Glutamatergic neuron (in vitro differentiated cells): ENCODE results near the gene RGS6. TPM values are rescaled to one million over a fixed set of nuclear protein-coding genes. Genes with fewer than 3 reads are reported as not detected.

Source experiments
- DNase-seq: peaks from one replicate; pipeline ENCODE4 v3.0.0; 2022
- H3K27ac Mint-ChIP-seq: one replicate; pipeline ENCODE4 v1.8.0; 2020; ENCODE audit warnings: mild to moderate bottlenecking, mixed read lengths, inconsistent platforms; ENCODE audit not compliant: unreplicated experiment
- H3K27me3 Mint-ChIP-seq: one replicate; pipeline ENCODE4 v1.8.0; 2020; ENCODE audit warnings: mild to moderate bottlenecking, moderate library complexity, mixed read lengths, inconsistent platforms; ENCODE audit not compliant: unreplicated experiment
- H3K36me3 Mint-ChIP-seq: one replicate; pipeline ENCODE4 v1.8.0; 2020; ENCODE audit warnings: mild to moderate bottlenecking, mixed read lengths, inconsistent platforms; ENCODE audit not compliant: unreplicated experiment
- H3K4me1 Mint-ChIP-seq: one replicate; pipeline ENCODE4 v1.8.0; 2020; ENCODE audit warnings: mild to moderate bottlenecking, low read depth, mixed read lengths, inconsistent platforms; ENCODE audit not compliant: unreplicated experiment
- H3K4me3 Mint-ChIP-seq: one replicate; pipeline ENCODE4 v1.8.0; 2020; ENCODE audit warnings: mild to moderate bottlenecking, mixed read lengths, inconsistent platforms; ENCODE audit not compliant: unreplicated experiment
- H3K9me3 Mint-ChIP-seq: one replicate; pipeline ENCODE4 v1.8.0; 2020; ENCODE audit warnings: mild to moderate bottlenecking, moderate library complexity, mixed read lengths, inconsistent platforms; ENCODE audit not compliant: unreplicated experiment
- total RNA-seq: library from RNA; stranded (reverse); fragmentation: NEBNext Ultra II Directional; extraction: Animal tissue kit (Norgen Biotek cat#: 25700); gene quantifications from one replicate; pipeline ENCODE4 v1.2.1, GENCODE V29; 2021; ENCODE audit not compliant: unreplicated experiment
- TF ChIP-seq, protein P1 (sequence below): fragments of 200-600 bp; sonication (generic); IDR thresholded peaks from one replicate; pipeline ENCODE4 v1.5.0; 2021; ENCODE audit not compliant: partially characterized antibody, unreplicated experiment

Gene RGS6
- total RNA-seq, 1 donor from 2014 or later: 1.2 TPM

- TF ChIP-seq, protein P1, sequence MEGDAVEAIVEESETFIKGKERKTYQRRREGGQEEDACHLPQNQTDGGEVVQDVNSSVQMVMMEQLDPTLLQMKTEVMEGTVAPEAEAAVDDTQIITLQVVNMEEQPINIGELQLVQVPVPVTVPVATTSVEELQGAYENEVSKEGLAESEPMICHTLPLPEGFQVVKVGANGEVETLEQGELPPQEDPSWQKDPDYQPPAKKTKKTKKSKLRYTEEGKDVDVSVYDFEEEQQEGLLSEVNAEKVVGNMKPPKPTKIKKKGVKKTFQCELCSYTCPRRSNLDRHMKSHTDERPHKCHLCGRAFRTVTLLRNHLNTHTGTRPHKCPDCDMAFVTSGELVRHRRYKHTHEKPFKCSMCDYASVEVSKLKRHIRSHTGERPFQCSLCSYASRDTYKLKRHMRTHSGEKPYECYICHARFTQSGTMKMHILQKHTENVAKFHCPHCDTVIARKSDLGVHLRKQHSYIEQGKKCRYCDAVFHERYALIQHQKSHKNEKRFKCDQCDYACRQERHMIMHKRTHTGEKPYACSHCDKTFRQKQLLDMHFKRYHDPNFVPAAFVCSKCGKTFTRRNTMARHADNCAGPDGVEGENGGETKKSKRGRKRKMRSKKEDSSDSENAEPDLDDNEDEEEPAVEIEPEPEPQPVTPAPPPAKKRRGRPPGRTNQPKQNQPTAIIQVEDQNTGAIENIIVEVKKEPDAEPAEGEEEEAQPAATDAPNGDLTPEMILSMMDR: no peak
- Mint-ChIP-seq H3K4me1 (no peaks in the 10 kb centered on the region), H3K36me3 (peaks cover 13% of the 10 kb centered on the region), H3K9me3 (no peaks in the 10 kb centered on the region), H3K4me3 (no peak overlapping the region), H3K27ac (no peak overlapping the region), H3K27me3 (peaks cover 2% of the 10 kb centered on the region)
- no peak for DNase-seq
Observed at GRCh38 chr14:71891185-71891584, 41.0 kb upstream of the RGS6 start.

DNA sequence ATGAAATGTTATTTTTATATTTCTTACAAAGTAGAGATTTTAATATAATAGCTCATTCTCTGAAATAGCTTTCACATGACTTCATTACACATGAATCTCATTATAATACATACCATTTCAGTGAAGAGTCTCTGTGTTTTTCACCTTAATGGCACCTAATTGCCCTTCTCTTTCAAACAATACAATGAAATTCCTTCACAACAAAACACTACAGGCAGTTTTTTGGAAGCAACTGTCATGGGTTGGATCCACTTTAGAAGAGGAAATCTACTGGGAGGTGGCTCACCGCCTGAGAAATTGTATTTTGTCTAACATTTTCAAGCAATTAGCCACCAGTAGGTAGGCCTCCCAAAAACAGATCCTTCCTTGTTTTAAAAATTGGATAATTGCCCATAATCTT lies 40.3 kb upstream of the RGS6 start:
- DNase-seq: no peak
- no peaks in the 10 kb centered on the region for H3K9me3 Mint-ChIP-seq
- H3K27ac Mint-ChIP-seq: no peak overlapping the region
- no peak overlapping the region for H3K4me3 Mint-ChIP-seq
- H3K4me1 Mint-ChIP-seq: no peaks in the 10 kb centered on the region
- TF ChIP-seq, protein P1: no peak
- peaks cover 2% of the 10 kb centered on the region for H3K27me3 Mint-ChIP-seq
- peaks cover 13% of the 10 kb centered on the region for H3K36me3 Mint-ChIP-seq

DNA sequence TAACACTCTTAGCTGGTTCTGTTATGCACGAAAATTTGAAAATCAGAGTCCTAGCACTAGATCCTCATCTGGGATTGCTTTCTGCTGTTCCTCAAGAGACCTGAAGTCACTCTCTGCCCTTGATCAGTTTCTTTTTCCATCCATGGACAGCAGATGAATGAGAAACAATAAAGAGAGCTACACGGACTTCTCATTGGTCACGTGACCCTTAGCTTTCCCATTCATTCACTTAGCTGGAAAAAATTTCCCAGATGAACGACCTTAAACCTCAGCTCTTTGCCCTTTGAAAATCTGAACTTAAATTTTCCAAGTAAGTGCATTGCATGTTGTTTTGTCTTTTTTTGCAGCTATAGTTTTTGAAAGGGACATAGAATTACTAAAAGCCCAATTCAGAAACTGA lies 27.2 kb upstream of the RGS6 start:
- Mint-ChIP-seq H3K4me1 (peaks cover 4% of the 10 kb centered on the region), H3K36me3 (no peaks in the 10 kb centered on the region), H3K27ac (no peak overlapping the region), H3K27me3 (no peaks in the 10 kb centered on the region), H3K9me3 (peaks cover 1% of the 10 kb centered on the region), H3K4me3 (no peak overlapping the region)
- DNase-seq: no peak
- TF ChIP-seq, protein P1: no peak

DNA sequence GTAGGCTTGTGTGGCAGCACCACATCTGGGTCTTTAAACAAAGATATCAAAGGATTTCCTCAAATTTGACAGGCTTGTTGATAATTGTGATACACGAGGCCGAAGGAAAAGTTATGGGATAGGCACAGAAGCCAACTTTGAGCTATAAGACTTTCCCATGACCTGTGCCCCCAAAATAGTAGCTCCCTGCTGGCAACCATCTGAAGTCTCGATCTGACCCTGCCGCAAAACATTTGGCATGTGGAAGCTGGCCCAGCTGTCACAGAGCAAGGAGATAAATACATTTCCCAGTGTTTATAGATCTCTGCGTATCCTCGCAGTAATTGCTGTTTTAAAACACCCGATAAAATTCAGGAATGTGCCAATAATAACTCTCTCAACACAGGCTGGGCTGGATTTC lies 26.4 kb upstream of the RGS6 start:
- H3K36me3 Mint-ChIP-seq: no peaks in the 10 kb centered on the region
- TF ChIP-seq, protein P1: no peak
- no peak overlapping the region for H3K4me3 Mint-ChIP-seq
- H3K9me3 Mint-ChIP-seq: peaks cover 1% of the 10 kb centered on the region
- no peaks in the 10 kb centered on the region for H3K27me3 Mint-ChIP-seq
- H3K27ac Mint-ChIP-seq: no peak overlapping the region
- DNase-seq: no peak
- H3K4me1 Mint-ChIP-seq: peaks cover 4% of the 10 kb centered on the region

GRCh38 chr14:71907793-71908515 lies 24.3 kb upstream of the RGS6 start:
- Mint-ChIP-seq H3K27me3 (no peaks in the 10 kb centered on the region), H3K4me3 (no peak overlapping the region), H3K27ac (no peak overlapping the region), H3K36me3 (no peaks in the 10 kb centered on the region), H3K9me3 (no peaks in the 10 kb centered on the region), H3K4me1 (peaks cover 4% of the 10 kb centered on the region)
- TF ChIP-seq, protein P1: no peak
- DNase-seq: no peak
